GM12865 (cell line): Measurements from ENCODE around the gene NDUFAB1.

Source experiments
- DNase-seq: peaks from one replicate; pipeline ENCODE4 v3.0.0; 2010; ENCODE audit warnings: low read depth
- H3K4me3 ChIP-seq: 2 replicates; pipeline ENCODE4 v1.5.1; 2011; ENCODE audit warnings: mild to moderate bottlenecking, low read depth, low read length, control low read depth
- CTCF ChIP-seq: IDR thresholded peaks from 2 replicates; pipeline ENCODE4 v1.5.1; 2011; ENCODE audit warnings: low read length, control low read depth, low read depth, inconsistent platforms; ENCODE audit not compliant: insufficient read depth; ENCODE audit errors: missing control alignments

Gene NDUFAB1

GRCh38 chr16:23562505-23562904 lies 33.6 kb downstream of the NDUFAB1 start:
- no peak for TF ChIP-seq CTCF
- no peak for DNase-seq
- H3K4me3 ChIP-seq, result no peak overlapping the region

- no peak for DNase-seq
- H3K4me3 ChIP-seq, result no peak overlapping the region
- no peak for TF ChIP-seq CTCF
Measured at GRCh38 chr16:23561586-23561985, 34.5 kb downstream of the NDUFAB1 start.

GRCh38 chr16:23557779-23558702 lies 38.1 kb downstream of the NDUFAB1 start:
- H3K4me3 ChIP-seq, result peak overlapping the region; percentile 97
- no peak for TF ChIP-seq CTCF
- peak; percentile 23 for DNase-seq

- peak within 1 kb of the TSS; percentile 97 for H3K4me3 ChIP-seq
- TF ChIP-seq CTCF, result peak; percentile 87
- DNase-seq, result peak; percentile 99
Measured at GRCh38 chr16:23556881-23557778, 39.0 kb downstream of the NDUFAB1 start, which contains the start of the genes EARS2 and UBFD1. Gene EARS2, minus strand, starts transcription at chr16:23557350. Its CDS starts 7 bp downstream, at chr16:23557343. Gene UBFD1, plus strand, starts transcription at chr16:23557727. Its CDS starts 16 bp downstream, at chr16:23557743.

GRCh38 chr16:23554536-23554935 lies 41.6 kb downstream of the NDUFAB1 start:
- no peak for DNase-seq
- no peak overlapping the region for H3K4me3 ChIP-seq
- TF ChIP-seq CTCF, result no peak

GRCh38 chr16:23552161-23552560 lies 44.0 kb downstream of the NDUFAB1 start:
- DNase-seq, result no peak
- H3K4me3 ChIP-seq, result no peak overlapping the region
- no peak for TF ChIP-seq CTCF
